Measurements from ENCODE around the gene MCUB.

MCUB gene

GRCh38 chr4:109562457-109563239 is 2.6 kb downstream of the MCUB start:
- peaks cover 5% of the 10 kb centered on the region for H3K4me1 ChIP-seq (ENCODE audit: insufficient read depth, poor library complexity, severe bottlenecking)
- H3K36me3 ChIP-seq (ENCODE audit: low read depth), result no peaks in the 10 kb centered on the region
- H3K27ac ChIP-seq (ENCODE audit: poor library complexity, severe bottlenecking), result no peak overlapping the region
- H3K9me3 ChIP-seq (ENCODE audit: severe bottlenecking), result no peaks in the 10 kb centered on the region
- no peaks in the 10 kb centered on the region for H3K27me3 ChIP-seq (ENCODE audit: insufficient read depth, poor library complexity, severe bottlenecking)
- ATAC-seq (ENCODE audit: low read depth), result no peak
- H3K4me3 ChIP-seq (ENCODE audit: severe bottlenecking), result no peak overlapping the region
- no peak for TF ChIP-seq CTCF (IDR thresholded peaks at IDR 0.05; ENCODE audit: poor library complexity, severe bottlenecking)
- no peak for DNase-seq (ENCODE audit: low spot score)

GRCh38 chr4:109571494-109571893 is 11.4 kb downstream of the MCUB start:
- Histone ChIP-seq H3K36me3 (ENCODE audit: low read depth) (no peaks in the 10 kb centered on the region), H3K4me3 (ENCODE audit: severe bottlenecking) (no peak overlapping the region), H3K4me1 (ENCODE audit: insufficient read depth, poor library complexity, severe bottlenecking) (no peaks in the 10 kb centered on the region), H3K27ac (ENCODE audit: poor library complexity, severe bottlenecking) (no peak overlapping the region), H3K27me3 (ENCODE audit: insufficient read depth, poor library complexity, severe bottlenecking) (no peaks in the 10 kb centered on the region), H3K9me3 (ENCODE audit: severe bottlenecking) (no peaks in the 10 kb centered on the region)
- ATAC-seq (ENCODE audit: low read depth) (no peak), DNase-seq (ENCODE audit: low spot score) (no peak)
- no peak for TF ChIP-seq CTCF (IDR thresholded peaks at IDR 0.05; ENCODE audit: poor library complexity, severe bottlenecking)

GRCh38 chr4:109572154-109572553 is 12.1 kb downstream of the MCUB start:
- Histone ChIP-seq H3K27me3 (ENCODE audit: insufficient read depth, poor library complexity, severe bottlenecking) (no peaks in the 10 kb centered on the region), H3K27ac (ENCODE audit: poor library complexity, severe bottlenecking) (no peak overlapping the region), H3K9me3 (ENCODE audit: severe bottlenecking) (no peaks in the 10 kb centered on the region), H3K4me1 (ENCODE audit: insufficient read depth, poor library complexity, severe bottlenecking) (no peaks in the 10 kb centered on the region), H3K4me3 (ENCODE audit: severe bottlenecking) (no peak overlapping the region), H3K36me3 (ENCODE audit: low read depth) (no peaks in the 10 kb centered on the region)
- ATAC-seq (ENCODE audit: low read depth) (no peak), DNase-seq (ENCODE audit: low spot score) (no peak)
- TF ChIP-seq CTCF (IDR thresholded peaks at IDR 0.05; ENCODE audit: poor library complexity, severe bottlenecking), result no peak

- no peak for ATAC-seq (ENCODE audit: low read depth)
- TF ChIP-seq CTCF (IDR thresholded peaks at IDR 0.05; ENCODE audit: poor library complexity, severe bottlenecking), result peak; percentile 34
- no peak overlapping the region for H3K4me3 ChIP-seq (ENCODE audit: severe bottlenecking)
These were observed 14.4 kb downstream of the MCUB start for GRCh38 chr4:109574443-109574850.

More at GRCh38 chr4:109574443-109574850, 14.4 kb downstream of the MCUB start:
- Histone ChIP-seq H3K27ac (ENCODE audit: poor library complexity, severe bottlenecking) (no peak overlapping the region), H3K36me3 (ENCODE audit: low read depth) (no peaks in the 10 kb centered on the region), H3K4me1 (ENCODE audit: insufficient read depth, poor library complexity, severe bottlenecking) (no peaks in the 10 kb centered on the region), H3K27me3 (ENCODE audit: insufficient read depth, poor library complexity, severe bottlenecking) (no peaks in the 10 kb centered on the region), H3K9me3 (ENCODE audit: severe bottlenecking) (no peaks in the 10 kb centered on the region)
- no peak for DNase-seq (ENCODE audit: low spot score)
